Activated CD8-positive, alpha-beta memory T cell treated with anti-CD3 and anti-CD28 coated beads, Interleukin-2, amount 50 U/mL, for 24 hours (primary cell): ENCODE results near the gene PAQR5.
"Not testable (repeated sequence)": the region's sequence is repeated elsewhere in the genome, so short reads cannot be mapped to it uniquely, and the experiment has no call there.

Experiments
- DNase-seq: peaks from one replicate; pipeline ENCODE4 v3.0.0-alpha.2; 2020; ENCODE audit errors: extremely low read depth

Gene PAQR5

DNA sequence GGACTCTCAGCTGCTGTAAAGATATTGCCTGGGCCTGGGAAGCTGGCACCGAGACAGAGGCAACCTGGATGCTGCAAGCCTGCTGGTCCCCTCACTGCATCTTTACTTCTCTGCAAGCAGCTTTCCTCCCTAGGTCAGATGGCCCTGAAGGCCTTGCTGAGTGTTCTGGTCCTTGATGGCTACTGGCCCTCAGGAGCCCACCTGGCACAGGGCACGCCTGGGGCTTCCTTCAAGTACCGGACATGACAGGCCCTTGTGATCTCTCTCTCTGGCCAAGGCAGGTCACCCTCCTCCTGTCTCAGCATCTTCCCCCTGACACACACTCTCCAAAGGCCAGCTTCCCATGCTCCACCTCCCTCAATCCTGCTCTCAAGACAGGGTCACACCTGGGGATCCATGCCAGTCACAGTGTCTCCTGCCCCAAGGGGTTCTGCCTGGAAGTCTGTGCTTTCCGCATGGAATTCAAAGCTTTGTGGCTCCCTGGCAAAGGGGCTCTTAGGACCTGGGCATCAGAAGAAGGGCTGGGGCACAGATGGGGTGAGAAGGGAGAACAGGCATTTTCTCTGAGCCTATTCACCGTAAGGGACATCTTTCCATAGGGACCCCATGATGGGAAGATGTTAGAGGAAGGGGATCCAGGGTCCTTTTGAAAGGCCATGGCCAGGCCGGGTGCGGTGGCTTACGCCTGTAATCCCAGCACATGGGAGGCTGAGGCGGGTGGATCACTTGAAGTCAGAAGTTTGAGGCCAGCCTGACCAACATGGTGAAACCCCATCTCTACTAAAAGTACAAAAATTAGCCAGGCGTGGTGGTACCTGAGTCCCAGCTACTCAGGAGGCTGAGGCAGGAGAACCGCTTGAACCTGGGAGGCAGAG is 4.7 kb upstream of the PAQR5 start:
- no peak for DNase-seq

- DNase-seq: no peak
These were observed 2.1 kb upstream of the PAQR5 start for GRCh38 chr15:69296606-69297005.

- DNase-seq: no peak
These were observed 914 bp upstream of the PAQR5 start for GRCh38 chr15:69297642-69298353.

DNA sequence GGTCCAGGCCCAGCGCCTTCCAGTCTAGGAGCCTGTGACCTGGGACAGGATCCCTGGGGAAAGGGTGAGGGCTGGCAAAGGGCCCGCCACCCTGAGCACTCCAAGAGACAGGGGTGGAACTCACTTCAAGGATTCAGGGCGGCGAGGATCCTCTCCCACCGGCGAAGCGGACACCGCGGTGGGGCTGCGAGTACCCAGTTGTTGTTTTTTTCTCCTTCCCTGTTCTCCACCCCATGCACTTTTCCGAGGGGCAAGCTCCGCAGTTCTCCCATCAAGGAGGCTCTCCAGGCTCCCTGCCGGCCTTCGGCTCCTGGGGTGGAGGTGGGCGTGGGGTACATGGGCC is 387 bp upstream of the PAQR5 start:
- DNase-seq: no peak

DNA sequence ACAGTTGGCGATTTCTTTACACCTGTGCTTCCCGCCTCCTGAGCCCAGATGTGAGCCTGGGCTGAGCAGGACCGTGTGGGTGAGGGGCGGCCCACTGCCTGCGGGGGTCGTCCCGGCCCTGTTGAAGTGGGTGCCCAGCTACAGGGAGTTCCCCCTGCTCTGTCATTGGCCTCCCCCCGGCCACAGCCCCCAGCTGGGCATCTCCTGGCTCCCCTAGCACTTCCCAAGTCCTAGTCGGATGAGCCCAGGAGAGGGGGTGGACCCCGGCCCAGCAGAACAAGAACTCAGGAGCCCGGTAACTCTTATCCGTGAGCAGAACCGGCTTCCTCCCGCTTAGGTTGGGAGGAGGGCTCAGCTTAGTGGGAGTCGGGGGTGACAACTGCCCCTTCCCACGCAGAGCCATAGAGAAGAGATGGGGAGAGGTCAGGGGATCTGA is 757 bp downstream of the PAQR5 start:
- DNase-seq: no peak

DNA sequence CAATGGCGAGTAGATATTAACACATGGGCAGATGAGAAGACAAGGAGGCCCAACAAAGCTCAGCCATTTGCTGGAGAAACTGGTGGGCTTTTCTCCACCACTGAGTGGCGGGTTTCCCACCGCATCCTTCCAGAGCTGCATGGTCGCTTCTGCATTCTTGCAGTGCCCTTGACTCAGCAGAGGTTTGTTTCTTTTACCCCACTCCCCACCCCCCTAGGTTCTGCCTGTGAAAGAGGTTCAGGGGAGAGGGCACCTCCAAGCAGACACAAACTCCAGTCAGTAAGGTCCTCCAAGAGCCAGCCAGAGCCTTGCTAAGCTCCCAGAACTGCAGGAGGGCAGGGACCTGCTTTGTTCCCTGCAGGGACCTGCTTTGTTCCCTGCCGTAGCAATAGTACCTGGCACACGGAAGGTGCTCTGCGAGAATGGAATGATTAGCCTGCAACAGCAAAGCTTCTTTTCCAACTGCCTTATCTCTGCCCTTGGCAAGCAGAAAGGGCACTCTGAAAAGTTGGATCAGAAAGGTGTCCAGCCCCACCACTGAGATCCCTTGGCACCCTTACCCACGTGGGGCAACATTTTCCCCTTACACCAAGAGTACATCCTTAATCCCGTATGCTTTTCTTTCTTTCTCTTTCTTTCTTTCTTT is 1.4 kb downstream of the PAQR5 start:
- no peak for DNase-seq

DNA sequence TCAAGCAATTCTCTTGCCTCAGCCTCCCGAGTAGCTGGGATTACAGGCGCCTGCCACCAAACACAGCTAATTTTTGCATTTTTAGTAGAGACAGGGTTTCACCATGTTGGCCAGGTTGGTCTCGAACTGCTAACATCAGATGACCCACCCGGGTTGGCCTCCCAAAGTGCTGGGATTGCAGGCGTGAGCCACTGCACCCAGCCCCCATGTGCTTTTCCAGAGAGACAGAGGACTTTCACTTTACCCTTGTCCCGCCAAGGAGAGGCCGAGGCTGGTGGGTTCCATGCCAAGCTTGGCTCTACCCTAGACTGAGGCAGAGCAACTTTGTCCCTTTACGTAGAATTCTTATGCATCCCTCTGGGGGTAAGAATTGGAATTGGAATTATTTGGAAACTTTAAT is 2.4 kb downstream of the PAQR5 start:
- not testable (repeated sequence) for DNase-seq

DNA sequence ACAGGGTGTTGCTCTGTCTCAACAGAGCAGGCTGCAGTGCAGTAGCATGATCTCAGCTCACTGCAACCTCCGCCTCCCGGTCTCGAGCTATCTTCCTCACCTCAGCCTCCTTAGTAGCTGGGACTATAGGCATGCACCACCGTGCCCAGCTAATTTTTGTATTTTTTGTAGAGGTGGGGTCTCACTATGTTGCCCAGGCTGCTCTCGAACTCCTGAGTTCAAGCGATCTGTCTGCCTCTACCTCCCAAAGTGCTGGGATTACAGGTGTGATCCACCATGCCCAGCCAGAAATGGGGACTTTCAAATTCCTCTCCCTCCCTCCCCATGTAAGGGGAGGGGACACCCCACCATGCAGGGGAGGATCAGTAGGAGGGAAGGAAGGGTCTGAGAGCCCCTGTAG is 3.4 kb downstream of the PAQR5 start:
- DNase-seq: not testable (repeated sequence)

- DNase-seq: no peak
These were observed 4.2 kb downstream of the PAQR5 start for GRCh38 chr15:69302929-69303328.

DNA sequence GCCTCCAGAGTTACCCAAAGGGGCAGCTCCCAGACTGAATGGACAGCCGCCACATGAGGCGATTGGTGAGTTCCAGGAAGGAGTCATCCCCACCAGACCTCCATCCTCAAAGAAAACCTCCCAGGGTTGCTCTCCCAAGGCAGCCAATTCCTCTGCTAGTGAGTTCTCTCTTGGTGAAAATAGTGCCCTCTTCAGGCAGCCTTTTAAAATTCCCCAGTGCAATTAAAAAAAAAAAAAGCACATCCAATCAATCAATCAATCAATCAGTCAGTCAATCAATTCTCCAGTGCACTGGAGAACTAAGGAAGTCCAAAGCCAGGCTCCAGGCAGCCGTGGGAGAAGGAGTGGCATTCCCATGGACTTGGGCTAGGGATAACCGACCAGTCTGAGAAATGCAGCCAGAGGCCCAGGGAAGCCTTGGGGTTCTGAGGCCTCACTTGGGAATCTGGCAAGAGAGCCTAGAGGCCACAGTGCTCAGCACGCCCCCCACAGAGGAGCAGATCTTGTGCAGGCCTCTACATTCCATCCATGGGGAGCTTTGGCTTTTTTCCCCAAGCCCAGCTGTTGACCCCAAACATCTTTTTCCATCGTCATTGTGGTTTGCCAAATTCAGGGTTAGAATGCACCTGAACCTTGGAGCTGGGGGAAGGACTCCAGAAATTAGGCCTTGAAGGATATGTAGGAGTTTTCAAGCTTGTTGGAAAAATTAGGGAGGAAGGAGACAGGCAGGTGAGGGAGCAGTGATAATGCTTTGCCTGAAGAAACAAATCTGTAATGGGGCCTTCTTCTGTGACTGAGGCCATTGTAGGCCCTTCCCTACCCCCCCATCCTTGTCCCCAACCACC is 4.8 kb downstream of the PAQR5 start:
- DNase-seq: no peak

DNA sequence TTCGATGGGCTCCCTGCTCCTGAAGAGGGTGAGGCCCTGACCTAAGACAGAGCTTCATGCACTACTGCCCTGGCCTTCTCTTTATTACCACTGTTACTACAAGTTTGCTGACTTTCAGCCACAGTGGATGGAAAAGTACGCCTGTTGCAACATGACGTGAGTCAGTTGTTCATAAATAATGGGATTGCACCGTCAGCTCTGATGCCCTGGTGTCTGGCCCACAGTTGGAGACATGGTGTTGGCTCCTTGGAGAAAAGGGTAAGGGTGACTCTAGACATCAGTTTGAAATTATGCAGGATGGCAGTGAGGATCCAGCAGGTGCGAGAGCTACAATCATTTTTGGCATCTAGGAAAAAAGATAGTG is 5.5 kb downstream of the PAQR5 start:
- no peak for DNase-seq

GRCh38 chr15:69305204-69305931 is 6.7 kb downstream of the PAQR5 start:
- DNase-seq: no peak

GRCh38 chr15:69305933-69306568 is 7.3 kb downstream of the PAQR5 start:
- no peak for DNase-seq

DNA sequence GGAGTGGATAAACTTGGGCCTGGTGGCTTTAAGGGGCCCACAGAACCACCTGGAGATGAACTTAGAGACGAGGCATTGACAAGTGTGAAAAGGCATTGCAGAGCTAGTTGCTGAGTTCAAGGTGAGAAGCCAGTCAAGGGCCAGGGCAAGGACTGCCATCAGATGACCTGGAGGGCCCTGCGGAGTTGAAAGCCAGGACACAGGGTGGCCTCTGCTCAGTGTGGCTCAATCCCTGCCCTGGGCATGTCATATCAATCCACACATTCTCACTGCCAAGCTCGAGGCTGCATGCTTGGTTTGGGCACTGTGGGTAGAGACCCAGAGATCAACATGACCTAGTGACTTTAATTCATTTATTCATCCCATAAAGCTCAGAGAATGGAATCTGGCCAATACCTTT is 9.2 kb downstream of the PAQR5 start:
- DNase-seq: no peak

DNA sequence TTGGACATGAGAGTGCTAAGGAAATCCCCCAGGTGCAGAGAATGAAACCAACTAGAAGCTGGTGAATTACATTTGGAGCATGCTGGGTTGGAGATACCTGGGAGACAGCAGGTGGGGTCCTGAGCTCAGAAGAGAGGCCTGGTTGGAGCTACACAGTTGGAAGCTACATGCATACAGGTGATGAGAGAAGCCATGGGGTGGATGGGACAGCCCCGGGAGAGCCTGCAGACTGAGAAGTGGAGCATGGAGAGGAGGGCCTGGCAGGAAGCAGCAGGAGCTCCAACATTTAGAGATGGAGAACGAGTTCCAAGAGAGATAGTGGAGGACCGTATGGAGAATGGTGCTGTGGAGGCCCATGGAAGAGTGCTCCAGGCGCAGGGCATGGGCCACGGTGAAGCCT is 10.2 kb downstream of the PAQR5 start:
- no peak for DNase-seq

GRCh38 chr15:69311319-69311721 is 12.6 kb downstream of the PAQR5 start:
- no peak for DNase-seq

GRCh38 chr15:69313432-69314000 is 14.8 kb downstream of the PAQR5 start:
- DNase-seq: no peak

DNA sequence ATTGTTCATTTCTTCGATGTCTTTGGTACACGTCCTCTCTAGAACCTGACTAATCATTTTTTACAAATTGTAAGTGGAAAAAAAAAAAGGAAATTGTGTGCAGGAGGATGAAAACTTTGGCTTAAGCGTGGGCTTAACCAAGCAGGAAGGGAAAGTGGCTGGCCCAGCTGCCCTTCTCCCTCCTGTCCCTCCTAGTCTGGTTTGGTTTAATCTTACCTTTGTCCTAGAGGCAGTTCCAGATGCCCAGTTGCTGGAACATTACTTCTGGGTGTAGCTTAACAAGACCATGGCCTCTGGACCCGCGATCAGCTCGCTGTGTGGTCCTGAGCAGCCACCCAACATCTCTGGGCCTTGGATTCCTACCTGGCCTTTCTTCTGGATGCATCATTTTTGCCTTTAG is 15.4 kb downstream of the PAQR5 start:
- DNase-seq: no peak

DNA sequence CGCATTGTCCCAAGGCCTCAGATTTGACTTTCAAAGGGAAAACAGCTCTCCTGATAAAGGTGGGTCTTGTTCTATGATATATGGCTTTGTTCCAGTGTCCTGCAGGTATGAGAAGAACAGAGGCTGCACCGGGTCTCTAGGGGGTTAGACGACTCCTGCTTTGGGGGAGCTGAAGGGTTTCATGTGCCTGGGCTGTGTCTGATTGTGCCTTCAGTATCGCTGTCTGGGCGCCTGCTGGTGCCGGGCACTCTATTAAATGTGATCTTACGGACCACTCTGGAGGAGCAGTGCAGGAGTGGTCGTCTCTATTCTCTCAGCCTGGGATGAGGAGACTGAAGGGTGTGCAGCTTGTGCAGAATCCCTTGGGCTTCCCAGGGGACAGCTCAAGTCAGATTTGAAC is 16.0 kb downstream of the PAQR5 start:
- no peak for DNase-seq

- no peak for DNase-seq
These were observed 16.8 kb downstream of the PAQR5 start for GRCh38 chr15:69315402-69316110.
